GM13976 (cell line): ENCODE data around the gene DOCK8.
A peak's percentile ranks its signal among the peaks of the same experiment; 100 is the strongest.
"Not testable (repeated sequence)": the region's sequence is repeated elsewhere in the genome, so short reads cannot be mapped to it uniquely, and the experiment has no call there.

ENCODE experiments used
- DNase-seq: peaks from one replicate; pipeline ENCODE4 v3.0.0; 2012; ENCODE audit warnings: low spot score
- CTCF ChIP-seq: IDR thresholded peaks from 2 replicates; pipeline ENCODE4 v1.5.1; 2012; ENCODE audit warnings: borderline replicate concordance, mild to moderate bottlenecking; ENCODE audit not compliant: insufficient read depth; ENCODE audit errors: extremely low read depth, missing control alignments, control extremely low read depth
- in situ Hi-C: fragments of 300-500 bp; cut with MboI; formaldehyde crosslinking; loops from one replicate; pipeline ENCODE4 v1.12.0; 2022; ENCODE audit warnings: low sequenced_read_pairs, mixed read lengths, inconsistent platforms; ENCODE audit not compliant: unreplicated experiment

DOCK8 gene

GRCh38 chr9:212297-212696, 2.4 kb upstream of the DOCK8 start:
- in situ Hi-C loops = no loop called here
- TF ChIP-seq CTCF = no peak
- no peak for DNase-seq

- in situ Hi-C loops = not testable (repeated sequence)
- peak; percentile 28 for DNase-seq
These were observed 764 bp upstream of the DOCK8 start for GRCh38 chr9:213901-214300.

GRCh38 chr9:214351-214647, 366 bp upstream of the DOCK8 start:
- in situ Hi-C loops = no loop called here
- DNase-seq = no peak
- no peak for TF ChIP-seq CTCF

- in situ Hi-C loops = no loop called here
These were observed 1.0 kb downstream of the DOCK8 start for GRCh38 chr9:215631-216155.

GRCh38 chr9:216866-217265, 2.2 kb downstream of the DOCK8 start:
- in situ Hi-C loops = no loop called here
- TF ChIP-seq CTCF = no peak
- DNase-seq = no peak

More at GRCh38 chr9:215631-216155, 1.0 kb downstream of the DOCK8 start:
- TF ChIP-seq CTCF = no peak
- no peak for DNase-seq

- no peak for DNase-seq
- TF ChIP-seq CTCF = no peak
- in situ Hi-C loops = no loop called here
These were observed 3.3 kb downstream of the DOCK8 start for GRCh38 chr9:217950-218349.

GRCh38 chr9:219036-219435, 4.4 kb downstream of the DOCK8 start:
- DNase-seq, in situ Hi-C loops: not testable (repeated sequence)

- no peak for TF ChIP-seq CTCF
- no peak for DNase-seq
- in situ Hi-C loops = no loop called here
These were observed 5.2 kb downstream of the DOCK8 start for GRCh38 chr9:219670-220365.
